Lower leg skin (tissue), 4 donors: Measurements from ENCODE around the gene SORCS2. TPM values are rescaled to one million over a fixed set of nuclear protein-coding genes. Genes with fewer than 3 reads are reported as not detected.
A peak's percentile ranks its signal among the peaks of the same experiment; 100 is the strongest.

Experiments
- DNase-seq, 2 donors: peaks; one replicate each; pipeline ENCODE4 v3.0.0-alpha.2; 2019; ENCODE audit warnings: low spot score in 2 of 2
- H3K4me3 ChIP-seq: fragments of 200-600 bp; sonication (generic); 2 replicates; pipeline ENCODE4 v1.5.1; 2017; ENCODE audit warnings: mild to moderate bottlenecking, low read depth; ENCODE audit not compliant: poor library complexity, severe bottlenecking
- POLR2A ChIP-seq, 2 donors: fragments of 450-650 bp; IDR thresholded peaks; one replicate each; pipeline ENCODE4 v1.6.1; 2016 to 2017; ENCODE audit warnings: antibody characterized with exemption in 2 of 2, mild to moderate bottlenecking in 1 of 2, moderate library complexity in 1 of 2
- whole genome bisulfite sequencing, 2 donors: methylation state at CpG; one replicate each; pipeline ENCODE4 v1.1.5; 2018; 5-methylcytosine and 5-hydroxymethylcytosine counted together
- intact Hi-C: fragments of 100-400 bp; cut with DNase I; formaldehyde crosslinking; loops from one replicate; pipeline ENCODE4 v1.15.0; 2023; ENCODE audit warnings: low total_unique reads
- total RNA-seq, 4 donors: library from RNA; depleted of rRNA; stranded (reverse); fragments of >200 nt; gene quantifications; one replicate each; pipeline ENCODE4 v1.1.0, GENCODE V29; 2016
- TF ChIP-seq, protein P1 (sequence below), 3 donors: fragments of 450-650 bp; IDR thresholded peaks; one replicate each; pipeline ENCODE4 v1.5.1; 2016; ENCODE audit warnings: antibody characterized with exemption in 3 of 3, mild to moderate bottlenecking in 3 of 3, moderate library complexity in 2 of 3

The SORCS2 gene
- total RNA-seq, 4 donors from 2014 or later: 1.1 to 6.4 (median 1.5) TPM

DNA sequence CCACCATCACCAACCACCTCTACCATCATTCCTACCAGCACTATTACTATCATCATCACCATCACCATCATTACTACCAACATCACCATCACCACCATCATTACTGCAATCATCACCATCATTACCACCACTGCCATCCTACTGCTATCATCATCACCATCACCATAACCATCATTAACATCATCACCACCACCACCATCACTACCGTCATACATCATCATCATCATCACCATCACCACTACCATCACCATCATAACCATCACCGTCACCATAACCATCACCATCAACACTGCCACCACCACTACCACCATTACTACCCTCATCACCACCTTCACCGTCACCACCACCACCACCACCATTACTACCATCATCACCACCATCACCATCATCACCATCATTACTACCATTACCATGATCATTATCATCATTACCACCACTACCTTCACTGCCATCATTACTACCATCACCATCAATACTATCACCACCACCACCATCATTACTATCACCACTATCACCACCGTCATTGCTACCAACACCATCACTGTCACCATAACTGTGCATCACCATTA, 170.6 kb downstream of the SORCS2 start:
- no peak for TF ChIP-seq POLR2A (IDR thresholded peaks at IDR 0.05)
- TF ChIP-seq, protein P1, sequence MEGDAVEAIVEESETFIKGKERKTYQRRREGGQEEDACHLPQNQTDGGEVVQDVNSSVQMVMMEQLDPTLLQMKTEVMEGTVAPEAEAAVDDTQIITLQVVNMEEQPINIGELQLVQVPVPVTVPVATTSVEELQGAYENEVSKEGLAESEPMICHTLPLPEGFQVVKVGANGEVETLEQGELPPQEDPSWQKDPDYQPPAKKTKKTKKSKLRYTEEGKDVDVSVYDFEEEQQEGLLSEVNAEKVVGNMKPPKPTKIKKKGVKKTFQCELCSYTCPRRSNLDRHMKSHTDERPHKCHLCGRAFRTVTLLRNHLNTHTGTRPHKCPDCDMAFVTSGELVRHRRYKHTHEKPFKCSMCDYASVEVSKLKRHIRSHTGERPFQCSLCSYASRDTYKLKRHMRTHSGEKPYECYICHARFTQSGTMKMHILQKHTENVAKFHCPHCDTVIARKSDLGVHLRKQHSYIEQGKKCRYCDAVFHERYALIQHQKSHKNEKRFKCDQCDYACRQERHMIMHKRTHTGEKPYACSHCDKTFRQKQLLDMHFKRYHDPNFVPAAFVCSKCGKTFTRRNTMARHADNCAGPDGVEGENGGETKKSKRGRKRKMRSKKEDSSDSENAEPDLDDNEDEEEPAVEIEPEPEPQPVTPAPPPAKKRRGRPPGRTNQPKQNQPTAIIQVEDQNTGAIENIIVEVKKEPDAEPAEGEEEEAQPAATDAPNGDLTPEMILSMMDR (IDR thresholded peaks at IDR 0.05): no peak
- H3K4me3 ChIP-seq: no peak overlapping the region
- intact Hi-C loops: no loop called here
- WGBS, 2 donors: 96 to 99% methylated on average over 4 of the region's 4 CpGs
- no peak for DNase-seq

DNA sequence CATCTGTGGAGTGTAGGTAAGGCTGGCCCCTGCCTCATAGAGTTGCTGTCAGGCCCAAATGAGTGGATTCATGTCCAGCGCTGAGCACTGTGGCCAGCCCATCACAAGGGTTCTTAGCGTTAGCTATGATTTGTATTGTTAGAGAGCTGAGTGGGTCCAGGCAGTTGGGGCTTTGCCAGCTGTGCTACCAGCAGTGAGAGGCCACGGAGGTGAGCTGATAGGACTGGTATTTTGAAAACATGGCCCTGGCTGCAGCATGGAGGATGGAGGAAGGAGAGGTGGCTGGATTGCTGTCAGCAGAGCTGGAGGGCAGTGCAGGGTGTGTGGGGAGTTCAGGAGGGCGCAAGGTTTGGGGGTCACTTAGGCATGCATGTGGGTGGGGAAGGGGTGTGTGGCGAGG, 172.6 kb downstream of the SORCS2 start:
- WGBS, 2 donors: 80 to 84% methylated on average over 5 of the region's 5 CpGs
- DNase-seq: no peak
- intact Hi-C loops: no loop called here
- TF ChIP-seq, protein P1 (IDR thresholded peaks at IDR 0.05): no peak
- TF ChIP-seq POLR2A (IDR thresholded peaks at IDR 0.05): no peak
- no peak overlapping the region for H3K4me3 ChIP-seq

DNA sequence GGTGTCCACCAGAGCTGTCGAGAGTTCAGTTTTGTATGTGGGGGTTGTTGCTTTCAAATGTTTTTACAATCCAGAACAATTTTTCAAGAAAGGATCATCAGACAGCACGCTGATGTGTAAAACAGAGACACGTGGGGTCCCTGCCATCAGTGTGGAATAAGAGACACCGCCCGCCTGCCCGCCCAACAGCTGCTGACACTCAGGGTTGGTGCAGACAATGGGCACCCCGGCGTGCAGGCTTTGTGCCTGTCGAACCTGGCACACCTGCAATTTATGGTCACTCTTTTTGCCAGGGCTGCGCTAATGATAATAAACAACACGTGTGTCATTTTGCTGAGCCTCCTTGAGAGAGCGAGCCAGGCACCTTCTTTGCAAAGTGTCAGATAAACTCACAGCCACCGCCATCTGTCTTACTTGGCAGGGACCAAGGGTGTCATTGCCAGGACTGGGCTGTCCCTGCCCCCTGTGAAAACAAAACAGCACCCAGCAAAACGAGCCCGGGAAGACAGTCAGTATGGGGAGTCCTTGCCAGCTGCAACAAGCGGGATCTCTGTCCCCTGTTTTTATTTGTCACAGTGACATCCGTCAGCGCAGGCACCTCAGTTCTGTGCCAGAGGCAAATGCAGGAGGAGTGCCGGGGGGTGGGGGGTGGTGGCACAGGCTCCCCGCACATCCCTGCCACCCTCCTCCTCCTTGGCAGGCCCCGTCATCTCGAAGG, 173.3 kb downstream of the SORCS2 start:
- TF ChIP-seq, protein P1 (IDR thresholded peaks at IDR 0.05): no peak
- TF ChIP-seq POLR2A (IDR thresholded peaks at IDR 0.05): no peak
- WGBS, 2 donors: 10 to 23% methylated on average over 21 to 22 of the region's 22 CpGs
- no peak overlapping the region for H3K4me3 ChIP-seq
- intact Hi-C loops: no loop called here
- peak in 1 of 2 donors; percentile 19 for DNase-seq

DNA sequence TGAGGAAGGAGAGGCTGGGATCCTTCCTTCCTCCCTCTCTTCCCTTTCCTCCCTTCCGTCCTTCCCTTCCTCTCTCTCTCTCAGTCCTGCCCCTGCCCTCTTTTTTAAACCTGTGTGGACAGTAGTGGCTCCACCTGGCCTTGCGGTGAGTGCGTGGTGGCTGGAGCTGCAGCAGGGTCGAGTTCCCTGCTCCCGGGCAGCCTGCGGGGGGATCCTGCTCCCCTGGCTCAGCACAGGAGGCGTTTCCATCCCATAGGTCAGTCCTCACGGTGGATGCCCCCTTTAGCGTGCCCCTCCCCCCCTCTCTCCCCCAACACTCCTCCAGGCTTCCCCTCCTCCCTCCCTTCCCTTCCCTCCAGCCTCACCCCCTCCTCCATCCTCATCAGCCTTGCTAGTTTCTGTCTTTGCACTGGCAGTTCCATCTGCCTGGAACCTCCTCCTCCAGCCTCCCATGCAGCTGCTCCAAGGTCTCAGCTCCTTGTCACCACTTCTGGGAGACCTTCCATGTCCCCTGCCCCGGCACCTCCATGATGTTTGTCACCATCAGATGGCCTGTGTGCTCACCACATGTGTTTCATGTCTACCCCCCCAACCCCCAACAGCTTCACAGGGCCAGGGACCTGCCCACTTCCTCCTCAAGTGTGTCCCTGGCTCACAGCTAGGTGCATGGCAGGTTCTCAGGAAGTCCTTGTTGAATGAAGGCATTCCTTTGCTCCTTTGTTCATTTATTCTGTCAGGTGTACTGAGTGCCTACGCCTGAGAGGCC, 174.0 kb downstream of the SORCS2 start:
- H3K4me3 ChIP-seq: no peak overlapping the region
- TF ChIP-seq, protein P1 (IDR thresholded peaks at IDR 0.05): no peak
- no peak for TF ChIP-seq POLR2A (IDR thresholded peaks at IDR 0.05)
- WGBS, 2 donors: 38 to 40% methylated on average over 11 of the region's 11 CpGs
- DNase-seq: no peak
- intact Hi-C loops: no loop called here

DNA sequence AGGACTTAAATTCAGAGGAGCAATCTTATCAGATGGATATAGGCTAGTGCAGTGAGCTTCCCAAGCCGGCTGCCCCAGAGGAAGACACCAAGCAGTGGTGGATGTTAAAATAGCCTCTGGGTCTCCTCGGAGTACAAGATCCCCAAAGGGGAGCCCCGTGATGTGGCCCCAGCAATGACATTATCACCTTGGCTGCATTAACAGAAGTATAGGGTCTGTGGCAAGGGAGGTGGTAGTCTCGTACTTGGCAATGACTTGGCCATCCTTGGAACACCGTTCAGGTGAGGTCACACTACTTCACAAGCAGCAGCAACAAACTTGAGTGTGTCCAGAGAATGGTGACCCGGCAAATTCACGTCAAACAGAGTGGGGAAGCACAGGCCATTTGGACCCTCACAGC, 174.6 kb downstream of the SORCS2 start:
- 77 to 82% methylated on average over 7 of the region's 7 CpGs for WGBS, 2 donors
- intact Hi-C loops: no loop called here
- TF ChIP-seq POLR2A (IDR thresholded peaks at IDR 0.05): no peak
- TF ChIP-seq, protein P1 (IDR thresholded peaks at IDR 0.05): no peak
- no peak for DNase-seq
- H3K4me3 ChIP-seq: no peak overlapping the region
